DMS79 (cell line): ENCODE data around the gene ENKUR.
"Not testable (repeated sequence)": the region's sequence is repeated elsewhere in the genome, so short reads cannot be mapped to it uniquely, and the experiment has no call there.

ENCODE experiments used
- DNase-seq: peaks from one replicate; lab custom pipeline; 2025; lab: John Stamatoyannopoulos, UW

The ENKUR gene

GRCh38 chr10:25023278-25023677, 7.3 kb upstream of the ENKUR start:
- DNase-seq = no peak

- no peak for DNase-seq
Measured at GRCh38 chr10:25018703-25019102, 2.7 kb upstream of the ENKUR start.

GRCh38 chr10:25017661-25018060, 1.7 kb upstream of the ENKUR start:
- no peak for DNase-seq

GRCh38 chr10:25017154-25017590, 1.2 kb upstream of the ENKUR start:
- DNase-seq = peak; percentile 17

GRCh38 chr10:25016376-25017153, 607 bp upstream of the ENKUR start, which contains the start of gene THNSL1:
Gene THNSL1, plus strand, starts transcription at chr10:25016612. Its CDS starts 6,612 bp downstream, at chr10:25023224.
- peak; percentile 85 for DNase-seq

- DNase-seq = no peak
Measured at GRCh38 chr10:25014579-25014978, 1.4 kb downstream of the ENKUR start.

GRCh38 chr10:25011591-25011990, 4.4 kb downstream of the ENKUR start:
- not testable (repeated sequence) for DNase-seq

- no peak for DNase-seq
Measured at GRCh38 chr10:24998044-24998443, 17.9 kb downstream of the ENKUR start.

- no peak for DNase-seq
Measured at GRCh38 chr10:24995072-24995471, 20.9 kb downstream of the ENKUR start.

GRCh38 chr10:24993237-24993958, 22.6 kb downstream of the ENKUR start:
- DNase-seq = no peak

GRCh38 chr10:24992512-24993133, 23.3 kb downstream of the ENKUR start:
- no peak for DNase-seq

- no peak for DNase-seq
Measured at GRCh38 chr10:24991298-24991697, 24.7 kb downstream of the ENKUR start.

- no peak for DNase-seq
Measured at GRCh38 chr10:24989867-24990266, 26.1 kb downstream of the ENKUR start.

GRCh38 chr10:24988831-24989640, 26.9 kb downstream of the ENKUR start:
- no peak for DNase-seq

GRCh38 chr10:24984906-24985305, 31.1 kb downstream of the ENKUR start:
- no peak for DNase-seq

- DNase-seq = no peak
Measured at GRCh38 chr10:24983946-24984345, 32.0 kb downstream of the ENKUR start.

- DNase-seq = no peak
Measured at GRCh38 chr10:24983130-24983529, 32.8 kb downstream of the ENKUR start.

- DNase-seq = no peak
Measured at GRCh38 chr10:24982319-24983112, 33.4 kb downstream of the ENKUR start.

GRCh38 chr10:24981161-24981710, 34.7 kb downstream of the ENKUR start:
- DNase-seq = no peak

- no peak for DNase-seq
Measured at GRCh38 chr10:24979685-24980084, 36.3 kb downstream of the ENKUR start.

- no peak for DNase-seq
Measured at GRCh38 chr10:24974976-24975375, 41.0 kb downstream of the ENKUR start.
